PC-9 (cell line): ENCODE results near the gene SUPT5H. TPM values are rescaled to one million over a fixed set of nuclear protein-coding genes. Genes with fewer than 3 reads are reported as not detected.

ENCODE experiments used
- BruUV-seq: library from RNA; stranded (reverse); fragments of 400-500 nt; replicated peaks from 2 replicates; lab custom pipeline; 2021; lab: Mats Ljungman, UMichigan
- CTCF ChIA-PET: fragments of 300-600 bp; sonication (Branson Sonifier 250); formaldehyde crosslinking; loops from one replicate; lab custom pipeline; 2022; ENCODE audit warnings: antibody characterized with exemption; lab: Charles Lee
- POLR2A ChIA-PET: fragments of 300-600 bp; sonication (Branson Sonifier 250); formaldehyde crosslinking; loops from one replicate; lab custom pipeline; 2022; ENCODE audit warnings: antibody characterized with exemption; ENCODE audit not compliant: unreplicated experiment; lab: Charles Lee
- DNase-seq, 2 experiments: peaks; one replicate each; pipeline versions ENCODE4 v3.0.0 to v3.0.0-alpha.2; 2015 to 2022; ENCODE audit warnings: mixed read lengths in 1 of 2
- H2AFZ ChIP-seq: fragments of 200-600 bp; sonication (generic); 2 replicates; pipeline ENCODE4 v1.8.1; 2017; ENCODE audit warnings: antibody characterized with exemption
- H3F3A ChIP-seq: fragments of 200-600 bp; sonication (generic); 2 replicates; pipeline ENCODE4 v1.8.1; 2017; ENCODE audit warnings: antibody characterized with exemption, mild to moderate bottlenecking, low read depth; ENCODE audit not compliant: insufficient read depth
- H3K27ac ChIP-seq: fragments of 200-600 bp; sonication (generic); 2 replicates; pipeline ENCODE4 v1.6.1; 2016; ENCODE audit warnings: mixed run types
- H3K27me3 ChIP-seq: fragments of 200-600 bp; sonication (generic); 2 replicates; pipeline ENCODE4 v1.6.1; 2016; ENCODE audit warnings: low read depth, mixed run types; ENCODE audit not compliant: insufficient read depth
- H3K36me3 ChIP-seq: fragments of 200-600 bp; sonication (generic); 2 replicates; pipeline ENCODE4 v1.6.1; 2016; ENCODE audit warnings: low read depth, mixed run types
- H3K4me1 ChIP-seq: fragments of 200-600 bp; sonication (generic); replicated peaks from 2 replicates; pipeline ENCODE4 v1.6.1; 2016; ENCODE audit warnings: mixed run types; ENCODE audit not compliant: insufficient read depth
- H3K4me2 ChIP-seq: fragments of 200-600 bp; sonication (generic); 2 replicates; pipeline ENCODE4 v1.6.1; 2017; ENCODE audit warnings: mixed run types
- H3K4me3 ChIP-seq: fragments of 200-600 bp; sonication (generic); 2 replicates; pipeline ENCODE4 v1.6.1; 2016; ENCODE audit warnings: mixed run types
- H3K79me2 ChIP-seq: fragments of 200-600 bp; sonication (generic); 2 replicates; pipeline ENCODE4 v1.6.1; 2017; ENCODE audit warnings: low read depth, mixed run types
- H3K9me2 ChIP-seq: fragments of 200-600 bp; sonication (generic); 2 replicates; pipeline ENCODE4 v1.8.1; 2017; ENCODE audit warnings: mild to moderate bottlenecking; ENCODE audit not compliant: insufficient read depth
- H3K9me3 ChIP-seq: fragments of 200-600 bp; sonication (generic); 2 replicates; pipeline ENCODE4 v1.8.1; 2016; ENCODE audit warnings: low read depth; ENCODE audit not compliant: insufficient read depth
- H4K20me1 ChIP-seq: fragments of 200-600 bp; sonication (generic); 2 replicates; pipeline ENCODE4 v1.8.1; 2017; ENCODE audit not compliant: insufficient read depth
- EZH2 ChIP-seq: fragments of 200-600 bp; sonication (generic); IDR thresholded peaks from 2 replicates; pipeline ENCODE4 v1.8.0; 2017; ENCODE audit warnings: antibody characterized with exemption, low read depth
- intact Hi-C: fragments of 100-400 bp; cut with micrococcal nuclease; formaldehyde crosslinking; loops from one replicate; pipeline ENCODE4 v1.10.0; 2022; ENCODE audit not compliant: unreplicated experiment
- total RNA-seq: library from RNA; stranded (reverse); gene quantifications from 2 replicates; pipeline ENCODE4 v1.2.3, GENCODE V29; 2021
- TF ChIP-seq, protein P1 (sequence below): fragments of 200-600 bp; sonication (generic); conservative IDR thresholded peaks from 2 replicates; pipeline ENCODE4 v1.6.1; 2017; ENCODE audit warnings: mixed run types, antibody characterized with exemption, mild to moderate bottlenecking, moderate library complexity

SUPT5H gene
- total RNA-seq, 1 experiment from 2014 or later: 118 TPM

- Histone ChIP-seq H3K27ac (no peak overlapping the region), H3K4me1 (no peaks in the 10 kb centered on the region), H3K4me2 (no peak overlapping the region), H3K9me2 (no peaks in the 10 kb centered on the region), H3K4me3 (no peak overlapping the region), H3K9me3 (no peaks in the 10 kb centered on the region), H3K27me3 (peaks cover 37% of the 10 kb centered on the region), H2AFZ (no peak overlapping the region), H3F3A (peaks cover 4% of the 10 kb centered on the region; the same call in 1 of the 2 replicates), H4K20me1 (no peaks in the 10 kb centered on the region), H3K36me3 (no peaks in the 10 kb centered on the region), H3K79me2 (no peaks in the 10 kb centered on the region)
- CTCF ChIA-PET: no interaction called here
- BruUV-seq: no TSS peak
- POLR2A ChIA-PET: no interaction called here
- TF ChIP-seq EZH2: no peak
- TF ChIP-seq, protein P1, sequence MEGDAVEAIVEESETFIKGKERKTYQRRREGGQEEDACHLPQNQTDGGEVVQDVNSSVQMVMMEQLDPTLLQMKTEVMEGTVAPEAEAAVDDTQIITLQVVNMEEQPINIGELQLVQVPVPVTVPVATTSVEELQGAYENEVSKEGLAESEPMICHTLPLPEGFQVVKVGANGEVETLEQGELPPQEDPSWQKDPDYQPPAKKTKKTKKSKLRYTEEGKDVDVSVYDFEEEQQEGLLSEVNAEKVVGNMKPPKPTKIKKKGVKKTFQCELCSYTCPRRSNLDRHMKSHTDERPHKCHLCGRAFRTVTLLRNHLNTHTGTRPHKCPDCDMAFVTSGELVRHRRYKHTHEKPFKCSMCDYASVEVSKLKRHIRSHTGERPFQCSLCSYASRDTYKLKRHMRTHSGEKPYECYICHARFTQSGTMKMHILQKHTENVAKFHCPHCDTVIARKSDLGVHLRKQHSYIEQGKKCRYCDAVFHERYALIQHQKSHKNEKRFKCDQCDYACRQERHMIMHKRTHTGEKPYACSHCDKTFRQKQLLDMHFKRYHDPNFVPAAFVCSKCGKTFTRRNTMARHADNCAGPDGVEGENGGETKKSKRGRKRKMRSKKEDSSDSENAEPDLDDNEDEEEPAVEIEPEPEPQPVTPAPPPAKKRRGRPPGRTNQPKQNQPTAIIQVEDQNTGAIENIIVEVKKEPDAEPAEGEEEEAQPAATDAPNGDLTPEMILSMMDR: no peak
- intact Hi-C loops: no loop called here
- no peak for DNase-seq
Measured at GRCh38 chr19:39508629-39509028, 63.2 kb downstream of the SUPT5H start.

DNA sequence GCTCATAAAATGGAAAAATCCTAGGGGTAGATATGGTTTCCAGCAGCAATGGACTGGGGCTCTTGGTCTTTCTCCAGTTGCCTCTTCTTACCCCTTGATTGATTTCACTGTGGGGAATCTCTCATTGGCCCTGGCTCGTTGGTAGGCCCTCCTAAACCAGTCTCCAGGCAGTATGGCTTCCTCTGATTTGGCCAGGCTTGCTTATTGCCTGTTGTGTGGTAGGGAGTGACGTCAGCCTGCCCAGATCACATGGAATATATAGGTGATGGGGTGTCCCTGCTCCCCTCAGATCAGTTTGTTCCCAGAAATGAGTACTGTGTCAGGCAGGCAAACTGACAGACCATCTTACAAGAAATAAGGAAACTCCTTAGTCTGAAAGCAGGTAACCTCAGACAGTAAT is 63.9 kb downstream of the SUPT5H start:
- Histone ChIP-seq H3K4me1 (no peaks in the 10 kb centered on the region), H3K79me2 (no peaks in the 10 kb centered on the region), H4K20me1 (no peaks in the 10 kb centered on the region), H3K4me2 (no peak overlapping the region), H3K36me3 (no peaks in the 10 kb centered on the region), H3K4me3 (no peak overlapping the region), H3K9me2 (no peaks in the 10 kb centered on the region), H3K27me3 (peaks cover 31% of the 10 kb centered on the region), H3K9me3 (no peaks in the 10 kb centered on the region), H2AFZ (no peak overlapping the region), H3K27ac (no peak overlapping the region), H3F3A (peaks cover 4% of the 10 kb centered on the region; the same call in 1 of the 2 replicates)
- intact Hi-C loops: no loop called here
- no peak for TF ChIP-seq EZH2
- DNase-seq: no peak
- BruUV-seq: no TSS peak
- CTCF ChIA-PET: no interaction called here
- POLR2A ChIA-PET: no interaction called here

GRCh38 chr19:39512988-39513387 is 67.6 kb downstream of the SUPT5H start:
- no peak overlapping the region for H3K4me2 ChIP-seq
- TF ChIP-seq, protein P1: no peak
- TF ChIP-seq EZH2: no peak
- H2AFZ ChIP-seq: no peak overlapping the region
- no peaks in the 10 kb centered on the region for H3F3A ChIP-seq
- CTCF ChIA-PET: no interaction called here
- no peaks in the 10 kb centered on the region for H3K4me1 ChIP-seq
- no peak for DNase-seq
- H3K27me3 ChIP-seq: peaks cover 11% of the 10 kb centered on the region
- no peak overlapping the region for H3K4me3 ChIP-seq
- no peaks in the 10 kb centered on the region for H3K9me2 ChIP-seq
- POLR2A ChIA-PET: no interaction called here
- no peaks in the 10 kb centered on the region for H3K79me2 ChIP-seq
- BruUV-seq: no TSS peak
- intact Hi-C loops: no loop called here
- H4K20me1 ChIP-seq: no peaks in the 10 kb centered on the region
- no peak overlapping the region for H3K27ac ChIP-seq
- H3K9me3 ChIP-seq: no peaks in the 10 kb centered on the region
- H3K36me3 ChIP-seq: no peaks in the 10 kb centered on the region
